GM19468 (cell line): Measurements from ENCODE around the gene NNMT.

Source experiments
- ATAC-seq: cut with Tn5 transposase; IDR thresholded peaks from one replicate; pipeline ENCODE4 v1.9.1; 2021; ENCODE audit warnings: mild to moderate bottlenecking, moderate library complexity, moderate number of reproducible peaks; ENCODE audit not compliant: unreplicated experiment; ENCODE audit errors: extremely low read depth

The NNMT gene

DNA sequence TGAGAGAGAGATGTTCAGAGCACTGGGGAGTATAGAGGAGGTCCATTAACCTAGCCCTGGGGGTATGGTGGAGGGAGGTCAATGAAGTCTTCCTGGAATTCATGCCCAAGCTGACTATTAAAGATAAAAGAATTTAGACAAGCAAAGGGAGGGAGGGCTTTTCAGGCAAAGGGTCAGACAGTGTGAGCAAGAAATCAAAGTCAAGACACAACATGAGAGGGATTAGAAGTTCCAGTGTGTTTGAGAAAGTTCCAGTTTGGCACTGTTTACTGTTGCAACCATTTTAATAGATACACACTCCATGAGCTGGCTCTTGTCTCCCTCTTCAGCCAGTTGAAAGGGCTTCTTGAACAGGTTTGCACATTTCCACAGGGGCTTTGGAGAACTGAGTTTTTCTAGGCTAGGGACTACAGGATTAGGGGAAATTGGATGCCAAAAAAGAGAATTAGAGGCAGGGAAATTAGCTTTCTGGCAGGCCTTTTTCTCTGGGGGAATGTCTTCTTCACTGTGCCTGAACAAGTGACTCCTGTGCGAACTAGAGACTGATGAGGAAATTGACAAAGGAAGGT lies 14.7 kb upstream of the NNMT start:
- no peak for ATAC-seq

DNA sequence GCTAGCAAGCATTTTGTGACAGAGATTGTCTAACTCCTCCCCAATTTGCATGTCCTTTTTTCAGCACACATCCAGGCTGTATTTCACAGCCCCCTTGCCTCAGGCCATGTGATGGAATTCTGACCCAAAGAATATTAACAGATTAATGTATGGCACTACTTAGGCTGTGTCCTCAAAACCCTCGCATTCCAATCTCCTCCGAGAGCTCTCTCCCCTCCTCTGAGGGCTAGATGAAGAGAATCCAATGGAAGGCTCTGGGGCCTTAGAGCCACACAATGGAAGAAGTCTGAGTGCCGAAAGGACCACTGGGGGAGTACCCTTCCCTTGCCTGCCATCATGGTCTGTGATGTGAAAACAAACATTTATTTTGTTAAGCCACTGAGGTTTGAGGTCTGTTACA lies 13.7 kb upstream of the NNMT start:
- ATAC-seq = no peak

- ATAC-seq = no peak
Observed at GRCh38 chr11:114283422-114283821, 12.8 kb upstream of the NNMT start.

DNA sequence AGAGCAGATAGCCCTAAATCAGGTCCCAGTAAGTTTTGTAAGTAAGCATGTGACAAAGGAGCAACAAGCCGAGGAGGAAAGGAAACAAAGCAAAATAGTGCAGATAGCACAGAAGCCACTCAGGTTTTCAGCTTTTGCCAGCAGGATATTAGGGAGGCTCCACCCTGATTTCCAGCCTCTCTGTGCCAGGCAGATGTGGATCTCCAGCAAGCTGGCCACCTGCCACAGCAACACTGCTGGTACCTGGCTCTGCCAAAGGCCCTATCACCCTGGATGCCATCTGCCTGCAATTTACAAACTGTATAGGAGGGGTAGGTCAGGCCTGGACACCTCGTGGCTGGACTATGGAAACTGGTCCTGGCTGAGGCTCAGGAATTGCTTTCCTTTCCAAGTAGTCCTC lies 12.2 kb upstream of the NNMT start:
- no peak for ATAC-seq

GRCh38 chr11:114284914-114285313 lies 11.3 kb upstream of the NNMT start:
- ATAC-seq = no peak

DNA sequence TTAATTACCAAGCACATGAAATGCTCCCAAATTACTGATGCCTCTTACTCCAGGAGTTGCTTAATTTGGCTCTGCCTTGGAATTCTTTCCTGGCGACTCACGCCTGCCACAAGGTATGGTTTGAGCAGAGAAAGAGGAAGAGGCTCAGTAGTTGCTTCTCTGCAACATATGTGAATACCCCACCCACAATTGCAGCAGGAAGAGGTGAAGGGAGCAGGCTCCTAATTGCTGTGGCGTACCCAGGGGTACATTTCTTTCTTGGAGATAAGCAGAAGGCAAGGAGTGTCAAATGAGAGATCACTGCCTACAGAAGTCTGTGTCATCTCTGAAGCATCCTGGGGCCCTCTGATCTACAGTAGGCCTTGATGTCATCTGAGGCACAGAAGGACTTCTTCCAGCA lies 10.6 kb upstream of the NNMT start:
- no peak for ATAC-seq

DNA sequence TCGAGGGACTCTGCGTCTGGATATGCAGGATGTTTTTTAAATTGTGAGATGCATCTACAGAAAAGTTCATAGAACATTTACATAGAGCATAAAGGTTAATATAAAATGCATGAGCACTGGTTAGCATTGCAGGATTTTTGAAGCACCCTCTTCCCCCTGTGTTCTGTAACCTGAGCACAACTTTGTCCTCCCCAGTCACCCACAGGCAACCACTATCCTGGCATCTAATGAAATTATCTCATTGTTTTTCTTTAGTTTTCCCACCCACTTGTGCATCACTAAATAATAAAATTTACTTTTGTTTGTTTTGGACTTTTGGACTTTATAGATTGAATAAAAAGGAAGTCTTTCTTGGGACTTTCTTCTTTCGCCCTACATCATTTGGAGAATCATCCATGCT lies 10.0 kb upstream of the NNMT start:
- no peak for ATAC-seq

DNA sequence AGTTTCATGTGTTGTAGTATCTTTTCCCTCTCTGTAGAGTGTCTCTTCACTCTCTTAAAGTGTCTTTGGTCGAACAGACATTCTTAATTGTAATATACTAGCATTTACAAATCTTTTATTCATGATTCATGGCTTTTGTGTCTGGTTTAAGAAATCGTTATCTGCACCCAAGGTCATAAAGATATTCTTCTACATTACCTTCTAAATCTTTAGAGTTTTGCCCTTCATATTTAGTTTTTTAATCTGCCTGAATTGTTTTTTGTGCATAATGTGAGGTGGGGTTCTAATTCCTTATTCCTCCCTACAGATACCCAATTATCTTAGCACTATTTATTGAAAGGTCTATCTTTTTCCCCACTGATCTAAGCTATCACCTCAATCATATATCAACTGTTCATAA lies 9.0 kb upstream of the NNMT start:
- ATAC-seq = no peak

DNA sequence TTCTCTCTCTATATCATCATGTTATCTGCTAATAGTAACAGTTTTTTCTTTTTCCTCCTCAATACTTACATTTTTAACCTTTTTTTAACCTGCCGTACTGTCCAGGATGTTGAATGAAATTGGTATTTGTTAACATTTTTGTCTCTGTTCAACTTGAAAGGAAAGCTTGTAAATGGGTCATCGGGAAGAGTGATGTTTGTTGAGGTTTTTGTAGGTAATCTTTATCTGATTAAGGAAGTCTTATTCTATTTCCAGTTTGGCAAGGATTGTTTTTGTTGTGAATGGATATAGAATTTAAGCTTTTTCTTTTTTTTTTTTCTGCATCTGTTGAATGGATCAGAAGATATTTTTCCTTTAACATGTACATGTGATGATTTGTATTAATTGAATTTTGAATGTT lies 8.1 kb upstream of the NNMT start:
- ATAC-seq = no peak

DNA sequence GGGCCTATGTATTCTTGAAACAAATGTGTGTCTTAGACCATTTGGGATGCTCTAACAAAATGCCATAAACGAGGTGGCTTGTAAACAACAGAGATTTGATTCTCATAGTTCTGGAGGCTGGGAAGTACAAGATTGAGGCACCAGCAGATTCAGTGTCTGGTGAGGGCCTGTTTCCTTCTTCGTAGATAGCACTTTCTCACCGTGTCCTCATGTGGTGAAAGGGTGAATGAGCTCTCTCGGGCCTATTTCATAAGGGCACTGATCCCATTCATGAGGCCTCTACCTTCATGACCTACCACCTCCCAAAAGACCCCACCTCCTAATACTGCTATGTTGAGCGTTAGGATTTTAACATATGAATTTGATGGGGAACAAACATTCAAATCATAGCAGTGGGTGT lies 6.4 kb upstream of the NNMT start:
- no peak for ATAC-seq

DNA sequence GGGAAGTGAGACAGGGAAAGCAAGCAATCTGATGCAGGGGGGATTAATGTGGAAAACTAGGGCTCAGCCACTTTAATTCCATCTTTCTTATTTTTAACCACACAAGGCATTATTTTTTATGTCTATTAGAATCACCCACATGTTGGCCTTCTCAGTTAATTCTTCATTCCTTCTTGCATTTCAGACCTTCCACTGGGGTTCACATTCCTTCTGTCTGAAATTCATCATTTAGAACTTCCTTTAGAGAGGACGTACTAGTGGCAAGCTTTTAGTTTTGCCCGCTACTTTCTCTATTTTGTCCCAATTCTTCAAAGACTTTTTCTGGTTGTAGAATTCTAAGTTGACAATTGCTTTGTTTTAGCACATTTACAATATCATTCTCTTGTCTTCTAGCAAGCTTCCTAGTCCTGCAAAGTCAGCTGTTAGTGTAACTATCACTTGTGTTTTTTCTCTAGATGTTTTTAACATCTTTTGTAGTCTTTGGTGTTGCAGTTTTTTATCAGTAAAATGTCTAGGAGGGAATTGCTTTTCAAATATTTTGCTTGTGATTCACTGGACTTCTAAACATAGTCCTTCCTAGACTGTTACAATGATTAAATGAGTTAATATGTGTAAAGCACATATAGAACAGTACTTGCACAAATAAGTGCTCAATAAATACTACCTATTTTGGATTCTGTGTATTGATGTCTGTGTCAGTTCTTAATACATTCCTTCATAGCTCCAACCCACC lies 5.5 kb upstream of the NNMT start:
- ATAC-seq = no peak

GRCh38 chr11:114291381-114291780 lies 4.8 kb upstream of the NNMT start:
- no peak for ATAC-seq

DNA sequence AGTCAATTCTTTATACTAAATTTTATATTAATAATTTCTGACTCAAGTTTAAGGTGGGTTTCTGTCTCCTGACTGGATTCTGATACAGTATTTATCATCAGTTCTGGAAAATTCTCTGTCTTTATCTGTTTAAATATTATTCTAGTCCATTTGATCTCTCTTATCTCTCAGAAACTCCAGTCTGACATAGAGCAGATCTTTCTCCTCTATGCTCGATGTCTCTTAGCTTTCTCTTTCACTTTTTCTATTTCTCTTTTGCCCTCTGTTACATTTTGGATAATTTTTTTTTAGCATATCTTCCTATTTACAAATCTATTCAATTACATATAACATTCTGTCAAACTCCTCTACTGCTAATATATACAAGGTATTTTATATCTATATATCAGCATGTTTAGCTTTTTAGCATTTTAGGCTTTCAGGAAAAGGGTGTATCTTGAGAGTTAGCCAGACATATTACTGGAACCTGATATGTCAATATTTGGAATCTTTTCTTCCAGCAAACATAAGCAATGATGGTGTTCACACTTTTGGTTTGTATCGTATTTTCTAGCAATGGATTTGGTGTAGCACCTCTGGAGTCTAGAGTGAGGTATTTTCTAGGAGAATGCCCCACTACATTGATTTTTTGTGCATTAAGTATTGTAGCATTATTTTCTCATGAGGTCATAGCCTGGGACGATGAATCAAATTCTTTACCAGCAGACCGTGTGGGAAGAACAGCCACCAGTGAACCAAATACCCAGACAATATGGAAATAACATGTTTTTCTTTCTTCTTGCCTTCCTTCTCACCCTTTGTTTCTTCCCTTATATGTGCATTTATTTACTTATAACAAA lies 4.1 kb upstream of the NNMT start:
- ATAC-seq = no peak

- ATAC-seq = no peak
Observed at GRCh38 chr11:114293201-114293711, 2.9 kb upstream of the NNMT start.

- no peak for ATAC-seq
Observed at GRCh38 chr11:114296605-114297372, 590 bp downstream of the NNMT start.

GRCh38 chr11:114297806-114298709 lies 1.9 kb downstream of the NNMT start:
- ATAC-seq = no peak

DNA sequence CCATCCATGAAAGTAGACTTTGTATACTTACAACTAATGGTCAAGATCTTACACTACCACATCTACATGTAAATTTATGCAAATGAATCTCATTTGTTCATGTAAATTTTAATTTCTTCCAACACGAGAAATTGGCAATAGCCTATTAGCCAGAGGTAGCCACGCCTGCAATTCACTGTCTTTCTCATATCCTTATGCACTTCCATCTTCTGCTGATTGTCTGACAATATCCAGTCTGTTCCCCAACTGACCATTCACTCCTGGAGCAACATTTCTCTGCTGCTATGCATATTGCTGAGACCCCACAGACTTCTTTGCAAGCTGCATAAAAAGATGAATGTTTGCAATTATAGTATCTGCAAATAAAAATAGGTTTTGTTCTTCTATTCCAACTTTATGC lies 2.5 kb downstream of the NNMT start:
- no peak for ATAC-seq

GRCh38 chr11:114301088-114301487 lies 4.9 kb downstream of the NNMT start:
- no peak for ATAC-seq

DNA sequence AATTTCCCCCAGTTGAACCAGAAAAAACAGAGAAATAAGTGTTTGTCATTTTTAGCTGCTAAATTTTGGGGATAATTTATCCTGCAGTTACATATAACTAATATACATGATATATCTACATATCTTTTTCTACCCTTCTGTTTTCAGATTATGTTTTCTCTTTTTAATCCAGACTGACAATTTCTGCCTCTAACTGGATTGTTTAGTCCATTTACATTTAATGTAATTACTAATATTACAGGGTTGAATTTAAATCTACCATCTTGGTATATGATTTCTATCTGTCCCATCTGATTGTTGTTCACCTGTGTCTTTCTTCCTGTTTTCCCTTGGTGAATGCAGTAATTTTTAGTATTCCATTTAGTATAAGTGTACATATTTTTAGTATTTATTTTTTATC lies 5.7 kb downstream of the NNMT start:
- ATAC-seq = no peak
